ENCODE results near the gene MADD. TPM values are rescaled to one million over a fixed set of nuclear protein-coding genes. Genes with fewer than 3 reads are reported as not detected.

Gene MADD
- polyA plus RNA-seq, 1 donor from 2014 or later = 66.9 TPM

- Histone ChIP-seq H3K79me2 (replicated peaks; ENCODE audit: insufficient read depth, low read length) (no peaks in the 10 kb centered on the region), H4K20me1 (ENCODE audit: insufficient read depth) (no peaks in the 10 kb centered on the region), H3K9me2 (ENCODE audit: insufficient read depth, low read length) (no peaks in the 10 kb centered on the region), H3K36me3 (ENCODE audit: insufficient read depth, low read length) (peaks cover 19% of the 10 kb centered on the region), H3K4me2 (ENCODE audit: low read length) (no peak overlapping the region), H2AFZ (ENCODE audit: low read depth, low read length) (no peak overlapping the region), H3F3A (ENCODE audit: insufficient read depth, low read length, poor library complexity, severe bottlenecking) (no peaks in the 10 kb centered on the region), H3K9me3 (ENCODE audit: low read length) (no peaks in the 10 kb centered on the region), H3K4me3 (ENCODE audit: low read length) (no peak overlapping the region), H3K9ac (ENCODE audit: low read length) (no peak overlapping the region), H3K27me3 (ENCODE audit: insufficient read depth, low read depth, low read length) (no peaks in the 10 kb centered on the region), H3K27ac (ENCODE audit: low read length) (no peak overlapping the region)
- TF ChIP-seq CTCF (IDR thresholded peaks at IDR 0.05; ENCODE audit: poor library complexity, severe bottlenecking) = no peak
- no peak for TF ChIP-seq EZH2 (IDR thresholded peaks at IDR 0.05; ENCODE audit: borderline replicate concordance, insufficient read depth, low read length, poor library complexity, severe bottlenecking)
- TF ChIP-seq SMC3 (conservative IDR thresholded peaks at IDR 0.05; ENCODE audit: poor library complexity) = no peak
- no peak for TF ChIP-seq REST (IDR thresholded peaks at IDR 0.05; ENCODE audit: borderline replicate concordance)
- no peak for TF ChIP-seq MXI1 (conservative IDR thresholded peaks at IDR 0.05; ENCODE audit: poor library complexity, severe bottlenecking)
Observed at GRCh38 chr11:47288066-47288465, 18.1 kb downstream of the MADD start.

GRCh38 chr11:47289856-47290255 is 19.9 kb downstream of the MADD start:
- Histone ChIP-seq H3K79me2 (replicated peaks; ENCODE audit: insufficient read depth, low read length) (no peaks in the 10 kb centered on the region), H3K27me3 (ENCODE audit: insufficient read depth, low read depth, low read length) (no peaks in the 10 kb centered on the region), H3K9ac (ENCODE audit: low read length) (no peak overlapping the region), H2AFZ (ENCODE audit: low read depth, low read length) (no peak overlapping the region), H3K9me3 (ENCODE audit: low read length) (no peaks in the 10 kb centered on the region), H4K20me1 (ENCODE audit: insufficient read depth) (no peaks in the 10 kb centered on the region), H3K4me2 (ENCODE audit: low read length) (no peak overlapping the region), H3K9me2 (ENCODE audit: insufficient read depth, low read length) (no peaks in the 10 kb centered on the region), H3K36me3 (ENCODE audit: insufficient read depth, low read length) (peaks cover 19% of the 10 kb centered on the region), H3F3A (ENCODE audit: insufficient read depth, low read length, poor library complexity, severe bottlenecking) (no peaks in the 10 kb centered on the region), H3K27ac (ENCODE audit: low read length) (no peak overlapping the region), H3K4me3 (ENCODE audit: low read length) (no peak overlapping the region)
- TF ChIP-seq EZH2 (IDR thresholded peaks at IDR 0.05; ENCODE audit: borderline replicate concordance, insufficient read depth, low read length, poor library complexity, severe bottlenecking) (no peak), RAD21 (conservative IDR thresholded peaks at IDR 0.05) (no peak), MXI1 (conservative IDR thresholded peaks at IDR 0.05; ENCODE audit: poor library complexity, severe bottlenecking) (no peak), POLR2AphosphoS5 (IDR thresholded peaks at IDR 0.05) (no peak), REST (IDR thresholded peaks at IDR 0.05; ENCODE audit: borderline replicate concordance) (no peak), SMC3 (conservative IDR thresholded peaks at IDR 0.05; ENCODE audit: poor library complexity) (no peak), TAF1 (IDR thresholded peaks at IDR 0.05; ENCODE audit: low read depth) (no peak), CTCF (IDR thresholded peaks at IDR 0.05; ENCODE audit: poor library complexity, severe bottlenecking) (no peak), EP300 (conservative IDR thresholded peaks at IDR 0.05; ENCODE audit: poor library complexity, severe bottlenecking) (no peak)
